Astrocyte (in vitro differentiated cells and primary cell): ENCODE results near the gene CYP19A1. TPM values are rescaled to one million over a fixed set of nuclear protein-coding genes. Genes with fewer than 3 reads are reported as not detected.

ENCODE experiments used
- DNase-seq: peaks from one replicate; pipeline ENCODE4 v3.0.0-alpha.2; 2010; ENCODE audit warnings: low read depth
- FAIRE-seq: peaks from 2 replicates; lab custom pipeline; 2011; peaks lifted over from hg19 to GRCh38; lab: Jason Lieb, UNC
- H2AFZ ChIP-seq: 2 replicates; pipeline ENCODE4 v1.6.0; 2012; ENCODE audit warnings: low read depth, low read length, inconsistent platforms
- H3K27ac ChIP-seq: 2 replicates; pipeline ENCODE4 v1.5.1; 2011; ENCODE audit warnings: low read depth, low read length, inconsistent platforms
- H3K27me3 ChIP-seq: 2 replicates; pipeline ENCODE4 v1.6.0; 2011; ENCODE audit warnings: low read length, inconsistent platforms; ENCODE audit not compliant: insufficient read depth
- H3K36me3 ChIP-seq: 2 replicates; pipeline ENCODE4 v1.5.1; 2011; ENCODE audit warnings: low read length, inconsistent platforms; ENCODE audit not compliant: insufficient read depth
- H3K4me1 ChIP-seq: 2 replicates; pipeline ENCODE4 v1.5.1; 2011; ENCODE audit warnings: low read length, inconsistent platforms; ENCODE audit not compliant: insufficient read depth
- H3K4me2 ChIP-seq: 2 replicates; pipeline ENCODE4 v1.6.0; 2012; ENCODE audit warnings: low read length, inconsistent platforms
- H3K4me3 ChIP-seq: 2 replicates; pipeline ENCODE4 v1.5.1; 2011; ENCODE audit warnings: low read depth, mild to moderate bottlenecking, low read length, inconsistent platforms; ENCODE audit not compliant: insufficient read depth
- H3K79me2 ChIP-seq: 2 replicates; pipeline ENCODE4 v1.6.0; 2012; ENCODE audit warnings: mild to moderate bottlenecking, low read length, inconsistent platforms; ENCODE audit not compliant: insufficient read depth
- H3K9ac ChIP-seq: 2 replicates; pipeline ENCODE4 v1.6.0; 2012; ENCODE audit warnings: mild to moderate bottlenecking, low read length, inconsistent platforms
- H3K9me3 ChIP-seq: 2 replicates; pipeline ENCODE4 v1.5.1; 2012; ENCODE audit warnings: low read depth, mild to moderate bottlenecking, low read length, inconsistent platforms; ENCODE audit not compliant: insufficient read depth
- H4K20me1 ChIP-seq: 2 replicates; pipeline ENCODE4 v1.6.0; 2012; ENCODE audit warnings: low read length, inconsistent platforms; ENCODE audit not compliant: insufficient read depth
- H3K27ac Mint-ChIP-seq: one replicate; pipeline ENCODE4 v1.8.0; 2021; ENCODE audit warnings: mild to moderate bottlenecking, mixed read lengths; ENCODE audit not compliant: unreplicated experiment
- H3K27me3 Mint-ChIP-seq: one replicate; pipeline ENCODE4 v1.8.0; 2021; ENCODE audit warnings: low read depth, mixed read lengths; ENCODE audit not compliant: unreplicated experiment
- H3K36me3 Mint-ChIP-seq: one replicate; pipeline ENCODE4 v1.8.0; 2021; ENCODE audit warnings: low read depth, mixed read lengths; ENCODE audit not compliant: unreplicated experiment
- H3K4me1 Mint-ChIP-seq: one replicate; pipeline ENCODE4 v1.8.0; 2021; ENCODE audit warnings: low read depth, mixed read lengths; ENCODE audit not compliant: unreplicated experiment
- H3K4me3 Mint-ChIP-seq: one replicate; pipeline ENCODE4 v1.8.0; 2021; ENCODE audit warnings: mild to moderate bottlenecking, moderate library complexity, mixed read lengths; ENCODE audit not compliant: unreplicated experiment
- H3K9me3 Mint-ChIP-seq: one replicate; pipeline ENCODE4 v1.8.0; 2021; ENCODE audit warnings: mild to moderate bottlenecking, mixed read lengths; ENCODE audit not compliant: unreplicated experiment
- EZH2 ChIP-seq: IDR thresholded peaks from 2 replicates; pipeline ENCODE4 v1.6.1; 2012; ENCODE audit warnings: mild to moderate bottlenecking, low read length, inconsistent platforms; ENCODE audit not compliant: insufficient read depth
- total RNA-seq: library from RNA; stranded (reverse); gene quantifications from 2 replicates; pipeline ENCODE4 v1.2.1, GENCODE V29; 2021
- TF ChIP-seq, protein P1 (sequence below): IDR thresholded peaks from 2 replicates; pipeline ENCODE4 v1.5.1; 2011; ENCODE audit warnings: low read depth, mild to moderate bottlenecking, inconsistent platforms, low read length, moderate library complexity; ENCODE audit not compliant: insufficient read depth

The CYP19A1 gene
- total RNA-seq, 1 donor from 2014 or later: 0.75 TPM

- H3K4me3 Mint-ChIP-seq: no peak overlapping the region
- peaks cover 2% of the 10 kb centered on the region for H3K4me1 Mint-ChIP-seq
- H3K27ac Mint-ChIP-seq: no peak overlapping the region
- H3K9me3 ChIP-seq: no peaks in the 10 kb centered on the region
- H2AFZ ChIP-seq: no peak overlapping the region
- no peaks in the 10 kb centered on the region for H4K20me1 ChIP-seq
- H3K27ac ChIP-seq: no peak overlapping the region
- H3K27me3 ChIP-seq: peaks cover 5% of the 10 kb centered on the region
- no peak for FAIRE-seq
- H3K79me2 ChIP-seq: no peaks in the 10 kb centered on the region
- H3K4me3 ChIP-seq: no peak overlapping the region
- DNase-seq: no peak
- H3K36me3 Mint-ChIP-seq: no peaks in the 10 kb centered on the region
- no peak overlapping the region for H3K9ac ChIP-seq
- H3K27me3 Mint-ChIP-seq: peaks cover 54% of the 10 kb centered on the region
- peaks cover 6% of the 10 kb centered on the region for H3K9me3 Mint-ChIP-seq
- no peaks in the 10 kb centered on the region for H3K4me1 ChIP-seq
- no peak for TF ChIP-seq EZH2
- TF ChIP-seq, protein P1, sequence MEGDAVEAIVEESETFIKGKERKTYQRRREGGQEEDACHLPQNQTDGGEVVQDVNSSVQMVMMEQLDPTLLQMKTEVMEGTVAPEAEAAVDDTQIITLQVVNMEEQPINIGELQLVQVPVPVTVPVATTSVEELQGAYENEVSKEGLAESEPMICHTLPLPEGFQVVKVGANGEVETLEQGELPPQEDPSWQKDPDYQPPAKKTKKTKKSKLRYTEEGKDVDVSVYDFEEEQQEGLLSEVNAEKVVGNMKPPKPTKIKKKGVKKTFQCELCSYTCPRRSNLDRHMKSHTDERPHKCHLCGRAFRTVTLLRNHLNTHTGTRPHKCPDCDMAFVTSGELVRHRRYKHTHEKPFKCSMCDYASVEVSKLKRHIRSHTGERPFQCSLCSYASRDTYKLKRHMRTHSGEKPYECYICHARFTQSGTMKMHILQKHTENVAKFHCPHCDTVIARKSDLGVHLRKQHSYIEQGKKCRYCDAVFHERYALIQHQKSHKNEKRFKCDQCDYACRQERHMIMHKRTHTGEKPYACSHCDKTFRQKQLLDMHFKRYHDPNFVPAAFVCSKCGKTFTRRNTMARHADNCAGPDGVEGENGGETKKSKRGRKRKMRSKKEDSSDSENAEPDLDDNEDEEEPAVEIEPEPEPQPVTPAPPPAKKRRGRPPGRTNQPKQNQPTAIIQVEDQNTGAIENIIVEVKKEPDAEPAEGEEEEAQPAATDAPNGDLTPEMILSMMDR: no peak
- no peak overlapping the region for H3K4me2 ChIP-seq
- no peaks in the 10 kb centered on the region for H3K36me3 ChIP-seq
Measured at GRCh38 chr15:51251556-51251955, 86.8 kb downstream of the CYP19A1 start.

DNA sequence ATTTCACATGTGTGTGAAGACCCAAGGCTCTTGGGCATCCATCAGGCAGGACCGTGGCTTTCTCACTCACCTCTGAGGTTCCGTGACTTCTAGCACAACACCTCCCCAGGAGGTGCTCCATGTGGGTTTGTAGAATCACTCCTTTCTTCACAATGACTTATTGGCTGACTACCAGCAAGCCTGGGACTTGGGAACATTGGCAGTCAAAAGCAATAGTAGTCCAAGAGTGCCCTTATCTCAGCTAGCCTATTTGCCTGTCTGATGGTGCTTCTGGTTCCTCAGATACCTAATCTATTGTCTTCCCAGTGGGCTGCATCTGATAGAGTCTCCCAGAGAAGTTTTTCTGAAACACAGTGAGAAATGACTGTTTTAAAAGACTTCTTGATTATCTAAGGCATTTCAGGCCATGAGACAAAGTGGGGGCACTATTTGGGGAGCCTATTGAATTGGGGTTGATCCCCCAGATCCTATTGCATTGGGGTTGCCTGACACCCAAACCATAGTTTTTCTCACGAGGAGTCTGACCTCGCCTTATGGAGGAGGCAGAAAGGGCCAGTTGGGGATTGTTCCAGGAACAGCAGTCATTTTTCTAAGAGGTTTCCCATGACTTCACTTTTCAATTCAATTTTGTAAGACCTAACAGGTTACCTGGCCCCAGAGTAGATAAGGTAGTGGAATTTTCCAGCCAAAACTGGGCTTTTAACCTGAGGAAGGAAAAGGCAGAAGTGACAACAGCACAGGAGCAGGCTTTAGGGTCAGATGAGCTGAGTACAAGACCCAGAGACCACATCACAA lies 88.0 kb downstream of the CYP19A1 start:
- Mint-ChIP-seq H3K27me3 (peaks cover 48% of the 10 kb centered on the region), H3K4me3 (no peak overlapping the region), H3K9me3 (peaks cover 6% of the 10 kb centered on the region), H3K4me1 (peaks cover 2% of the 10 kb centered on the region), H3K36me3 (no peaks in the 10 kb centered on the region), H3K27ac (no peak overlapping the region)
- Histone ChIP-seq H4K20me1 (no peaks in the 10 kb centered on the region), H3K79me2 (no peaks in the 10 kb centered on the region), H3K27ac (no peak overlapping the region), H3K9ac (no peak overlapping the region), H3K36me3 (no peaks in the 10 kb centered on the region), H3K27me3 (peaks cover 4% of the 10 kb centered on the region), H3K4me3 (no peak overlapping the region), H3K4me2 (no peak overlapping the region), H3K4me1 (no peaks in the 10 kb centered on the region), H2AFZ (no peak overlapping the region), H3K9me3 (no peaks in the 10 kb centered on the region)
- DNase-seq (no peak), FAIRE-seq (no peak)
- TF ChIP-seq, protein P1: no peak
- no peak for TF ChIP-seq EZH2

- Mint-ChIP-seq H3K9me3 (no peaks in the 10 kb centered on the region), H3K27me3 (peaks cover 33% of the 10 kb centered on the region), H3K27ac (no peak overlapping the region), H3K36me3 (no peaks in the 10 kb centered on the region), H3K4me1 (peaks cover 3% of the 10 kb centered on the region), H3K4me3 (no peak overlapping the region)
- H2AFZ ChIP-seq: no peak overlapping the region
- no peaks in the 10 kb centered on the region for H3K4me1 ChIP-seq
- H4K20me1 ChIP-seq: no peaks in the 10 kb centered on the region
- DNase-seq (no peak), FAIRE-seq (no peak)
- no peak overlapping the region for H3K9ac ChIP-seq
- no peak overlapping the region for H3K4me3 ChIP-seq
- no peaks in the 10 kb centered on the region for H3K79me2 ChIP-seq
- no peaks in the 10 kb centered on the region for H3K9me3 ChIP-seq
- H3K27me3 ChIP-seq: peaks cover 5% of the 10 kb centered on the region
- no peaks in the 10 kb centered on the region for H3K36me3 ChIP-seq
- H3K27ac ChIP-seq: no peak overlapping the region
- no peak for TF ChIP-seq EZH2
- TF ChIP-seq, protein P1: no peak
- H3K4me2 ChIP-seq: no peak overlapping the region
Measured at GRCh38 chr15:51245628-51246027, 92.8 kb downstream of the CYP19A1 start.
